HepG2 (cell line): Measurements from ENCODE around the gene PRDX5. TPM values are rescaled to one million over a fixed set of nuclear protein-coding genes. Genes with fewer than 3 reads are reported as not detected.

ENCODE experiments used
- ARNT2 ChIP-seq: sonication (generic); formaldehyde crosslinking; IDR thresholded peaks from 2 replicates; pipeline ENCODE4 v1.8.0; 2022; ENCODE audit warnings: mild to moderate bottlenecking, low read depth, missing genetic modification reagents, moderate library complexity
- HMGA1 ChIP-seq: sonication (generic); formaldehyde crosslinking; conservative IDR thresholded peaks from 2 replicates; pipeline ENCODE4 v1.4.0; 2020; ENCODE audit warnings: missing genetic modification reagents
- HOXD1 ChIP-seq: sonication (generic); formaldehyde crosslinking; IDR thresholded peaks from 2 replicates; pipeline ENCODE4 v1.5.0; 2020; ENCODE audit warnings: missing genetic modification reagents
- JDP2 ChIP-seq: sonication (generic); formaldehyde crosslinking; IDR thresholded peaks from 2 replicates; pipeline ENCODE4 v1.8.1; 2022; ENCODE audit warnings: missing genetic modification reagents, borderline replicate concordance
- NFYC ChIP-seq: IDR thresholded peaks from 2 replicates; pipeline ENCODE4 v1.6.1; 2016; ENCODE audit warnings: missing genetic modification reagents, missing compliant biosample characterization
- POLR2G ChIP-seq: fragments of 200-400 bp; formaldehyde crosslinking; IDR thresholded peaks from 2 replicates; pipeline ENCODE4 v1.6.1; 2018; ENCODE audit warnings: mild to moderate bottlenecking, low read depth, low read length, moderate library complexity
- RBFOX2 ChIP-seq: fragments of 200-400 bp; formaldehyde crosslinking; IDR thresholded peaks from 2 replicates; pipeline ENCODE4 v1.6.1; 2017; ENCODE audit warnings: low read depth, mild to moderate bottlenecking, low read length
- RFX3 ChIP-seq: IDR thresholded peaks from 2 replicates; pipeline ENCODE4 v1.6.1; 2016; ENCODE audit warnings: missing biosample characterization, missing genetic modification reagents
- SP1 ChIP-seq, 2 experiments: fragments of 450-650 bp in 1 of 2; sonication (generic) in 1 of 2; formaldehyde crosslinking in 1 of 2; IDR thresholded peaks; 2 replicates each; pipeline versions ENCODE4 v1.4.0 to v1.6.1; 2016 to 2020; ENCODE audit warnings: missing genetic modification reagents in 1 of 2
- STAG1 ChIP-seq: sonication (generic); formaldehyde crosslinking; IDR thresholded peaks from 2 replicates; pipeline ENCODE4 v1.4.0; 2020; ENCODE audit warnings: missing genetic modification reagents
- STAT6 ChIP-seq: sonication (generic); formaldehyde crosslinking; IDR thresholded peaks from 2 replicates; pipeline ENCODE4 v1.4.0; 2020; ENCODE audit warnings: missing genetic modification reagents, mild to moderate bottlenecking, borderline replicate concordance
- ZNF44 ChIP-seq: sonication (generic); formaldehyde crosslinking; IDR thresholded peaks from 2 replicates; pipeline ENCODE4 v1.5.1; 2020; ENCODE audit warnings: mild to moderate bottlenecking, missing genetic modification reagents
- ZNF563 ChIP-seq: sonication (generic); formaldehyde crosslinking; IDR thresholded peaks from 2 replicates; pipeline ENCODE4 v1.8.0; 2022; ENCODE audit warnings: mild to moderate bottlenecking, moderate library complexity, missing genetic modification reagents
- ZNF564 ChIP-seq: sonication (generic); formaldehyde crosslinking; IDR thresholded peaks from 2 replicates; pipeline ENCODE4 v1.8.1; 2023; ENCODE audit warnings: mild to moderate bottlenecking, missing genetic modification reagents
- polyA plus RNA-seq, 8 experiments: library from polyadenylated mRNA; depleted of rRNA in 3 of 8; stranded (reverse) in 7 of 8; unstranded in 1 of 8; fragments of >200 nt; fragmentation: Illumina TruSeq in 4 of 8; extraction: Trizol in 4 of 8; gene quantifications; 2 replicates each; pipeline versions ENCODE4 v1.2.1 to v1.2.3, GENCODE V29; 2011 to 2016; ENCODE audit warnings: low read depth in 4 of 8, missing spikeins in 1 of 8, mixed read lengths in 1 of 8; ENCODE audit not compliant: insufficient read depth in 1 of 8
- total RNA-seq, 5 experiments: library from RNA; depleted of rRNA; stranded (reverse); fragments of >200 nt; fragmentation: Illumina TruSeq; extraction: Trizol; gene quantifications; 2 replicates each; pipeline ENCODE4 v1.2.3, GENCODE V29; 2016; ENCODE audit warnings: low read depth in 1 of 5

The PRDX5 gene
- total and polyA plus RNA-seq, 2 of the 13 experiments (the other 11 are each of a cell fraction or from before 2014, with no cell fraction given) = 215 to 311 TPM

- TF ChIP-seq STAT6 (CRISPR knock-in tag) = no peak
- peak; percentile 86 for TF ChIP-seq RBFOX2
- TF ChIP-seq ARNT2 (CRISPR knock-in tag) = peak; percentile 49; the same call in 1 of the 2 replicates
- no peak for TF ChIP-seq JDP2 (CRISPR knock-in tag)
- no peak for TF ChIP-seq NFYC (CRISPR knock-in tag)
- no peak for TF ChIP-seq RFX3 (CRISPR knock-in tag)
- TF ChIP-seq SP1 (IDR thresholded peaks at IDR 0.05) = no peak
- no peak for TF ChIP-seq SP1 (CRISPR knock-in tag; IDR thresholded peaks at IDR 0.05)
- TF ChIP-seq STAG1 = no peak
- TF ChIP-seq HMGA1 (CRISPR knock-in tag) = no peak
- no peak for TF ChIP-seq HOXD1 (CRISPR knock-in tag)
- TF ChIP-seq POLR2G = peak; percentile 58
- TF ChIP-seq ZNF564 = no peak
- peak; percentile 74 for TF ChIP-seq ZNF563 (CRISPR knock-in tag)
- 0 out of 2 replicates have a peak, but pooled peaks have one; percentile 2 for TF ChIP-seq ZNF44 (CRISPR knock-in tag)
Observed at GRCh38 chr11:64284962-64285884, 32.7 kb upstream of the PRDX5 start, which contains the start of gene GPR137 (continued).
